Sciatic nerve (tissue), 2 donors: Measurements from ENCODE around the gene MYMK. TPM values are rescaled to one million over a fixed set of nuclear protein-coding genes. Genes with fewer than 3 reads are reported as not detected.
A peak's percentile ranks its signal among the peaks of the same experiment; 100 is the strongest.

ENCODE experiments used
- ATAC-seq: fragments of 200-7000 bp; cut with Tn5 transposase; one replicate; pipeline ENCODE4 v1.9.1; 2020; ENCODE audit warnings: mild to moderate bottlenecking, moderate library complexity
- DNase-seq: peaks from one replicate; pipeline ENCODE4 v3.0.0-alpha.2; 2020; ENCODE audit warnings: low spot score
- intact Hi-C: fragments of 100-400 bp; cut with DNase I; formaldehyde crosslinking; loops from one replicate; pipeline ENCODE4 v1.14.2; 2022
- total RNA-seq: library from RNA; stranded (reverse); fragmentation: NEBNext Ultra II Directional; extraction: Animal tissue kit (Norgen Biotek cat#: 25700); gene quantifications from one replicate; pipeline ENCODE4 v1.2.1, GENCODE V29; 2021
- donor health status: DM: no; HTN: no; CAD: no.
- donor health status: DM: no; HTN: no; CAD: no.

The MYMK gene
- total RNA-seq, 1 donor from 2014 or later = not detected

DNA sequence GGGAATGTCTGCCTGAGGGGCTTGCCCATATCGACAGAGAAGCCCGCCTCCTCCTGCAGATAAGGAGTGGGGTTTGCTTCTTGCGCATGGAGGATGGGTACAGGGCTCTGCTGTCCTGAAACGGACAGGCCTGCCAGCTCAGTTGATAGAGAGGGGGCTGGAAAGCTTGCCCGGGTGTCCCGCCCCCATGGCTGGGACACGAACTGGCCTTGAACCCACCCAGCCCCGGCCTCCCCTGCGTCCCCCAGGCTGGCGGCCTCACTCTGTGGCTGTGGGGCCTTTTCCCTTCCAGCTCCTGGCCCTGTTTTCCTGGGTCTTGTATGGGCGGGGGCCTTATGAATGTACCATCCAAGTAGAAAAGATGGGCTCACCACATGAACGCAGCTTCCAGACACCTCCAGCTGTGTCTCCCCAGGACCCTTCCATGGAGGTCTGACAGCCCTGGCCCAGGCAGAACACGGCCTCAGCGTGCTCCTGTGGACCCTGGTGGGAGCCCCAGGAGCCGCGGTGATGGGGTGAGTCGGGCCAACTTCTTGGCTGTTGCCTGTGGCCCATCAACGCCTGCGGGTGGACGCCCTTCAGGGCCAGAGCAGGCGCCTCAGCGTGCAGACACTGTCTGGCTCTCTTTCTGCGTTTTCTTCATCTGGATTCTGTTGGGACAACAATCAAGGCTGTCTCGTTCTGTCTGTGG is 30.0 kb downstream of the MYMK start:
- ATAC-seq = no peak
- intact Hi-C loops = no loop called here
- no peak for DNase-seq

DNA sequence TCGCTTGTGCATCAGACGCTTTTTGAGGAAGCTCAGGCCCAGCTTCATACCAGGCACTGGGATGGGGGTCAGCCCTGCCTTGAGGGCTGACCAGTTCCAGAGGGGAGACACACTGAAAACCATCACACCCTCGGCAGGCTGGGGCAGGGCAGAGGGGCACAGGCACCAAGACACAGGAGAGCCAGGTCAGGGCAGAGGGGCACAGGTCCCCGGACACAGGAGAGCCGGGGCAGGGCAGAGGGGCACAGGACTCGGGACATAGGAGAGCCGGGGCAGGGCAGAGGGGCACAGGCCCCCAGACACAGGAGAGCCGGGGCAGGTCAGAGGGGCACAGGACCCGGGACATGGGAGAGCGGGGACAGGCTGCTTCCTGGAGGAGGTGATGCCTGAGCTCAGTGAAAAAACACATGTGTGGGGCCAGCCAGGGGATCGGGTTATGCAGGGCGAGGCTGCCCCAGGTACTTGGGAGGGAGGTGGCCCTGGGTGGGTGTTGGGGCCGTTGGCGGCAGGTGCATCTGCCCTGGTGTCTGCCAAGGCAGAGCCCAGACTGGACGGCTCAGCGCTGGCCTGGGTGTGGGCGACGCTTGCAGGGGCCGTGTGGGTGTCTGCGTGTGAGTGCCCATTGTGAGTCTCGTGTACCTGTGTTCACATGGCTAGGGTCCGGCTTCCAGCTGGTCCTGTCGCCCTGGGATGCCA is 30.8 kb downstream of the MYMK start:
- intact Hi-C loops = no loop called here
- ATAC-seq (no peak), DNase-seq (no peak)

DNA sequence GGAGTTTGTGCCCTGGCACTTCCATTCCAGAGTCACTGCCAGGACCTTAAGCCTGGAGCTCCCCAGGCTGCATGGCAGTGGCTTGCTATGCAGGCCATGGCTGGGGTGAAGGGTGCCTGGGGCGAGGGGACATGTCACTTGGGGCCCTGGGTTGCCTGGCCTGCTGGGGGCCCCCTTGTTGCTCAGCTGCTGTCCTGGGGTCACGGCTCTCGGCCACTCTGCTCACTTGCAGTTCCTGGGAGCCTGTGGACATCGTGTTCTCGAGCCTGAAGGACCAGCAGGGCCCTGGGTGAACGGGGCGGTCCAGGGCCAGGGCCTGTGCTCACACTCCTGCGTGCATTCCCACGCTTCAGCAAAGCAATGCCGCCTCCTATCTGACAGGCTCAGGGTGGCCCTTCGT is 31.3 kb downstream of the MYMK start:
- intact Hi-C loops = no loop called here
- no peak for DNase-seq
- ATAC-seq = no peak

DNA sequence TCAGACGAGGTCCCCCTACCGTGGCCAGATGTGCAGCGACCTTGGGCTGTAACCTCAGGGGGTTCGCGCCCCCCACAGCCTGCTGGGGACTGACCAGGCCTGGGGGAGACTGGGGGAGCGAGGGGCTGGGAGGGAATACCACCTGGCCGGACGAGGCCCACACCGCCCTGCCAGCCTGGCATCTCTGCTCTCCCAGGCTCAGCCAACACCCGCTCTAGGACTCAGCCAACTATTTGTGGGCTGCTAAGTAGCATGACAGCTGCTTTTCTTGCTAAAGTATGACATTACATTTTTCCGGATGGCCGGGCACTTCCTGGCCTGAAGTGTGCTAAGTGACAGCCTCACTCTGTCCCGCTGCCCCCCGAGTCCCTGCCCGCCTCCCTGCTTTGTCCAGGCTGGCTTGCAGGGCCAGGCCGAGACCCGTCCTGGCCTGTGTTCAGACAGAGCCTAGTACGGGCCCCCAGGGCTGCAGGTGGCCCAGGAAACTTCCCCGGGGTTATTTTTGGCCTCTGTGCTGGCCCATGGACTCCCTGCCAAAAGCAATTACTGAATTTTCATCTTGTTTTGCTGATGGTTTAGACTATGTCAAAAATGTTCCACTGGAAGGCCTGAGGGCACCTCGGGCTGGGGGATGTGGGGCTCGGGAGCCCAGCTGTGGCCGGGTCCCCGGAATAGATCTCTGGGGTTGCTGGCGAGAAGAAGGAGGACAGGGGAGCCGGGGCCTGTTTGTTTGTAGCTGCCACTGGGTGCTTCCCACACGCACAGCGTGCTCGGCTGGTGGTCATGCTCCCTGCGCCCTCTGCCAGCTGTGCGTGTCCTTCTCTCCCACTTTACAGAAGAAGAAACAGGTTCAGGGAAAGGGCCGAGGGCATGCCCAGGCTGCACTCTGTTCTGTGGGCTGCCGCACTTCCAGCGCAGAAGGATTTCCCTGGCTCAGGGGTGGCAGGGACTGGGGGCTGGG is 32.4 kb downstream of the MYMK start:
- intact Hi-C loops = no loop called here
- DNase-seq (no peak), ATAC-seq (peak; percentile 22)

DNA sequence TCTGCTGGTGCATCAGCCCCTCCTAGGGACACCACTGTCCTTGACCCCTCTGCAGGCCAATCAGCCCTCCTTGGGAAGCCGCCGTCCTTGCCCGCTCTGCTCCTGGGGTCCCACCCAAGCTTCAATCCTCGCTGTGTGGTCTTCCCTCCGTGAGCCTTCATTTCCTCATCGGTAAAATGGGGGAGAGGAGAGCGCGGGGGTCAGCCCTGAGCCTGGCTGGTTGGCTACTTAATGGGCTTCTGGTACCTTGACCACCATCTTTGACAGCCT is 33.2 kb downstream of the MYMK start:
- ATAC-seq (no peak), DNase-seq (no peak)
- intact Hi-C loops = no loop called here

DNA sequence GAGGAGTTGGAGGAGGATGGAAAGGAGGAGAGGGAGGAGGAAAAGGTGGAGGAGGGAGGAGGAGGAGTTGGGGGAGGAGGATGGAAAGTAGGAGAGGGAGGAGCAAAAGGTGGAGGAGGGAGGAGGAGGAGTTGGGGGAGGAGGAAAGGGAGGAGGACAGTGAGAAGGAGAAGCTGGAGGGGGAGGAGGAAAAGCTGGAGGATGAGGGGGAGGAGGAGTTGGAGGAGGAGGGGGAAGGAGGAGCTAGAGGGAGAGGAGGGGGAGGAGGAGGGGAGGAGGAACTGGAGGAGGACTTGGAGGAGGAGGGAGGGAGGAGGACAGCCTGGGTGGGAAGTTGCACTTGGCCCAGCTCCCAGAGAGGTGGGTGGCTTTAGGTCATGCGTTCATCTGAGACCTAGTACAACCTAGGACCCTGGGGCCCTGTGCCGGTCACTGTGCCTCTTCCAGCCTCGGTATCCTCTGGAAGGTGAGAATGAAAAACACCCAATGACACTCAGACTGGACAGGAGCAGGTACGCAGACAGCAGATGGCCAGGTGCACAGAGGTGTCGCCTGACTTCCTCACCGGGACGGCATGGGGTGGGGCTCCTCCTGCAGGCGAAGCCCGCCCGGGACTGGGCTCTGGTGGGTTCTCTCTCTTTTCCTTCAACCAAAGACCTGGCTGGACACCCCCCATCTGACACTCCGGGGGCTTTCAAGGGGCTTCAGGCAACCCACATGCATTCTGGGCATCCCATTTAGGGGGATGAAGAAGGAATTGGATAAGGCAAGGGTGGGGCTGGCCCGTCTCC is 33.7 kb downstream of the MYMK start:
- no peak for DNase-seq
- no peak for ATAC-seq
- intact Hi-C loops = no loop called here

DNA sequence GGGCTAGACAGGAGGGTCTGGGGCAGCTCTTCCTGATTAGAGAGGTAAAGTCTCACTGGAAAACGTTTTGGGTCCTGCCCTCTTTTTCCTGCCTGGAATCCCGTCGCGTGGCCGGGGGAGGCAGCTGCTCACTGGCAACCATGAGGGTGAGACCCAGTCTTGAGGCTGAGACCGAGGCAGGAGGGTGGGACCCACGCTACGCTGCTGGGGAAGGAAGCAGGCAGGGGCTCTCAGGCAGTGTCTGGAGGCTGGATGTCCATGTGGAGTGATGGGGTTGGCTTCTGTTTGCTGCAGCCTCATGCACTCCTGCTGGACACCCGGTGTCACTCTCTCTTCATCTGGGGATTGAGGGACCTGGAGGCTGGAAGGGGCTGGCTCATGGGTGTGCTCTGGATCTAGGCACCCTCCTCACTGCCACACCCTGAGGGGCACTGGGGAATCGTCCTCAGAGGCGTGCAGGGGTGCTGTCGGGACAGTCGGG is 34.5 kb downstream of the MYMK start:
- no peak for ATAC-seq
- intact Hi-C loops = no loop called here
- DNase-seq = no peak

DNA sequence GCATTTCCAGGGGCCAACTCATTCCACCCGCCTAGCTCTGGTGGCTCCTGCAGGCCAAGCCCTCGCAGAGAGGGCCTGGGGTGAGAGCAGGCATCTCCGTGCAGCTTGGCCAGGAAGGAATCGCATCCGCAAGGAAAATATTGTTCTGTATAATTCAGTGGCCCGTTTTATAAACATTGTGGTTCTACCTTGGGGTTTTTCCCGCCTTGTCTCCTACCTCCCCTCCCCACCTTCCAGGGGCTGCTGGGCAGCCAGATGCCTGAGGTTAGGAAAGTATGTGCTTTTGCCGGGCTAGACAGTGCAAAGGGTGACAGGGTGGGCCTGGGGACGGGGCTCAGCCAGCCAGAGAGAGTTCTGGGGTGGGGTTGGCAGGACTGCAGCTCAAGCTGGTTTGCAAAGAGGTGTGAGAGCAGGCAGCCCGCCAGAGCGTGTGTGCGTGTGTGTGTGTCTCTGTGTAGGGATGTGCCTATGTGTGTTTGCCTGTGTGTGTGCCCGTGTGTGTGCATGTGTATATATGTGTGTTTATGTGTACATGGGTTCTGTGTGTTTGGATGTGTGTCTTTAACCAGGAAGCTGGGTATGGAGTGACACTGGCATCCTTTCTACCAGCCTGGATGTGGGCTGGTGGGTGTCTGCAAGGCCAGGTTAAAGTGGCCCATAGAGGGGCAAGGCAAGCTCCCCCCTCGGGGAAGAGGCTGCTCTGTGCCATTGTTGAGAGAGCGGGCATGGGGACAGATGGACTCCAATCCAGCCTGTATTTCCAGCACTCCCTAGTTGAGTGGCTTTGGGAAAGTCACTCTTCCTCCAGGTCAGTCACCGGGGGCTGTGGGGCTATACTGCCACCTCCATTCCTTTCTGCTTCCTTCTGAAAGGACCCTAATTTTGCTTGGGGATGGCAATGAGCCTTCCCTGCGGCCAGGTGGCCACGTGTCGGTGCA is 35.2 kb downstream of the MYMK start:
- ATAC-seq (no peak), DNase-seq (no peak)
- intact Hi-C loops = loop anchor here (10.0 kb wide), 1 partner anchor 305 kb away; no protein-coding TSS in a partner anchor

DNA sequence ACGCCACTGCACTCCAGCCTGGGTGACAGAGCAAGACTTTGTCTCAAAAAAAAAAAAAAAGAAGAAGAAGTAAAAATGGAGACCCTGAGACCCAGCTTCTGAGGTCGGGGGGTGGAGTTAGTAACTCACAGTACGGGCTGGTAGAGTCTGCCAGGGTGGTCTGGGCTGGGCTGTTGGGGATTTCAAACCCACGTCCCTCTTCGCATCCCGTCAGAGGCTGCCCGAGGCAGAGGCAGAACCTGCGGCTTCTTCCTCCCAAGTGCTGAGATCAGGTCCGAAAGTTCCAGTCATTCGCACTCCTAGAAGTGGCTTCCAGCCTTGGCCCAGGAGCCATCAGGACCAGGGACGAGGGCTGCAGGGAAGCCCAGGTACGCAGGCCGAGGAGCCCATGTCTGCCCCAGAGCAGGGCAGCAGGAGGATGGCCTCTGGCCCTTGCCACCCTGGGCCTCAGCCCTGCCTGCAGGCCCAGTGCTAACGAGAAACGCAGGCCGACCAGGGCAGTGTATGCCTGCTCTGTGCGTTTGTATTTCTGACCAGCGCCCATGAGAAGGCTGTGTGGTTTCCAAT is 36.0 kb downstream of the MYMK start:
- ATAC-seq (no peak), DNase-seq (no peak)
- intact Hi-C loops = loop anchor here (10.0 kb wide), 1 partner anchor 304 kb away; no protein-coding TSS in a partner anchor

DNA sequence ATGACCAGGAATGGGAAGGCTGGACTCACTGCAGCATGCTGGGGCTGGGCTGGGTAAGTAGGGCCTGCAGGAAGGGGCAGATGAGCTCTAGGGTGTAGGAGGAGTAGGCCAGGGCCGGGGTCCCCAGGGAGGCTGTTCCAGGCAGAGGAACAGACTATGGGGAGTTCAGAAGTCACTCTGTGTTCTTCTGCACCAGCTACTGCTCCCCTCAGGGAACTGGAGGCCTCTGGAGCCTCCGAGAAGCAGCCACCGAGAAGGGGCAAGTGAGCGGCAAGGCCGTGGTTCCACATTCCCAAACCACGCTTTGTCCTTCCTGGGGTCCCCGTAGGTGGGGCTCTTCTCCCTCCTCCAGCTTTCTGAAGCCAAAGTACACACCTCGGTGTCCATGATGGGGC is 37.4 kb downstream of the MYMK start:
- ATAC-seq (no peak), DNase-seq (no peak)
- intact Hi-C loops = loop anchor here (10.0 kb wide), 1 partner anchor 303 kb away; no protein-coding TSS in a partner anchor

DNA sequence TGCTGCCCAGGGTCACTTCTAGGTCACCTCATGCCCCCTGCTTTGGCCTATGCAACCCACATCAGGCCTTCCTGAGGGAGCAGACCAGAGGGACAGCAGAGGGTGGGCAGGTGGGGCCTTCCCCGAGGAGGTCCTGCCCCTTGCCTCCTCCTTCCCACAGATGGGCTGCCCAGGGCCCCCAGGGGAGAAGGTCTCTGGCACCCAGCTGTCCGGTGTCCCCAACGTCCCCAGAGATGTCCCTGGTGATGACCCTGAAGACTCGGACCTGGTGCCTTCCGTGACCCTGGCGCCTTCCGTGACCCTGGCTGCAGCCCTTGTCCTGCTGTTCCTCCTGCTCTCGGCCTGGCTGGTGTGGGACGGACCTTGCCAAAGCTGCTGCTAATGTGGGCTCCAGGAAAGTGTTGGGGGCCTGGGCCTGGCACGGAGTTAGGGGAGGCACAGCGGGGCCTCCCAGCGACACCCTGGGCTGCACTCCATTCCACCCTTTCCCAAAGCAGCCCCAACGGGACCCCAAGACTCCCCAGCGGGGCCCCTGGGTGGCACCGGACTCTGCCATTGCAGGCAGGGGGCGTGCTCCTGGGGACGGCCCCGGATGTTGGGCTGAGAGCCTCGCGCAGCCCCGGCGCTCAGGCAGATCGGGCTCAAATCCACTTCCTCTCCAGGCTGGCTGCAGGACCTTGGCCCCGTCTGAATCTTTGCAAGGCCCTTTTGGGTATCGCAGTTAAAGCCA is 39.1 kb downstream of the MYMK start:
- peak; percentile 3 for ATAC-seq
- DNase-seq = no peak
- intact Hi-C loops = loop anchor here (1.0 to 10.0 kb wide), 2 partner anchors 37 to 301 kb away; no protein-coding TSS in a partner anchor

DNA sequence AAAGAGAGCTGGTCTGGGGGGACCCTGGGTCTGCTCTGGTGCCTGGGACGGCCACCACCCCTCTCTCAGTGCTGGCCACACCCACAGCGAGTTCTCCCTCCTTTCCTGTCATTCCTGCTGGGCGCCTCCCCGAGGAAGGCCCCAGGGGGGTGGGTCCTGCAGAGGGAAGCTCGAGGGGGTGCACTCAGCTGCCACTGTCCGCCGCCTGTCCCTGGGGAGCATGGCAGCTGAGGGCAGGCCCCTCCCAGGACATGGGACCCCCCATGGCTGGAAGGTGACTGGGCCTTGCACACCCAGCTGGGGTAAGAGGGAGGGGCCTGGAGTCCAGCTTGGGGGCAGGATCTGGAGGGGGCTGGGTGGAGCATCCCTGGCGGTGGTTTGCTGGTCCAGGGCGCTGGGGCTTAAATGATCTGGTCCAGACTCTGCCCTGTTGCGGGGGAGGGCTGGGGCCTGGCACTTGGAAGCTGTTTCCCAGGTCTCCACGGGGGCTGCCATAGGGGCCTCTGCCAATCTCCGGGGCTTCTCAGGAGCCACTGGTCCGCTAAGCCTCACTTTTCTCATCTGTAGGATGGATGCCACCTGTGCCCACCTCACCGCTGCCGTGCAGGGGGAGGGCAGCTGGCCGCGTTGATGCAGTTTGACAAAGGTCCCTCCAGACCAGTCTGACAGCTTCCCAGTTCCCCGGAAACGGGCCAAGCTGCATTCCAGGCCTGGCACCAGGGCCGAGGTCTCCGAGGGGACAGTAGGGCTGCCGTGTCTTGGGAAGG is 39.9 kb downstream of the MYMK start:
- ATAC-seq = no peak
- no peak for DNase-seq
- intact Hi-C loops = loop anchor here (10.0 kb wide), 1 partner anchor 300 kb away; no protein-coding TSS in a partner anchor

DNA sequence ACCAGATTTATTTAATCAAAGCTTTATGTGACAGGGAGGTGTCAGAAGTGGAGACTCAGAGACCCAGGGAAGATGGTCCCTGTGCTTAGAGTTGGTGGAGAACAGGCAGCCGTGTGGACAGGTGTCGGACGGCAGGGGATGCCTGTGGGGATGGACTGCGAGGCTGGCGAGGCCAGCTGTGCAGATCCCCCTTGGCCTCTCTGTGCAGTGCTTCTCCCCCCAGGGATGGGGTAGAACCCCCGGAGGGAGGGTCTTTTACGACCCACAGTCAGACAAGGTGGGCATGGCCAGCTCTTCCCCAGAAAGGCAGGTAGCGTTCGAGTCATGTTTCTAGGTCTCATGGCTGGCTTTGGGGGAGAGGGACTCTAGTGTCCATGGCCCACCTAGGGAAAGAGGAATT is 41.1 kb downstream of the MYMK start:
- ATAC-seq (no peak), DNase-seq (no peak)
- intact Hi-C loops = loop anchor here (10.0 kb wide), 1 partner anchor 299 kb away; no protein-coding TSS in a partner anchor

DNA sequence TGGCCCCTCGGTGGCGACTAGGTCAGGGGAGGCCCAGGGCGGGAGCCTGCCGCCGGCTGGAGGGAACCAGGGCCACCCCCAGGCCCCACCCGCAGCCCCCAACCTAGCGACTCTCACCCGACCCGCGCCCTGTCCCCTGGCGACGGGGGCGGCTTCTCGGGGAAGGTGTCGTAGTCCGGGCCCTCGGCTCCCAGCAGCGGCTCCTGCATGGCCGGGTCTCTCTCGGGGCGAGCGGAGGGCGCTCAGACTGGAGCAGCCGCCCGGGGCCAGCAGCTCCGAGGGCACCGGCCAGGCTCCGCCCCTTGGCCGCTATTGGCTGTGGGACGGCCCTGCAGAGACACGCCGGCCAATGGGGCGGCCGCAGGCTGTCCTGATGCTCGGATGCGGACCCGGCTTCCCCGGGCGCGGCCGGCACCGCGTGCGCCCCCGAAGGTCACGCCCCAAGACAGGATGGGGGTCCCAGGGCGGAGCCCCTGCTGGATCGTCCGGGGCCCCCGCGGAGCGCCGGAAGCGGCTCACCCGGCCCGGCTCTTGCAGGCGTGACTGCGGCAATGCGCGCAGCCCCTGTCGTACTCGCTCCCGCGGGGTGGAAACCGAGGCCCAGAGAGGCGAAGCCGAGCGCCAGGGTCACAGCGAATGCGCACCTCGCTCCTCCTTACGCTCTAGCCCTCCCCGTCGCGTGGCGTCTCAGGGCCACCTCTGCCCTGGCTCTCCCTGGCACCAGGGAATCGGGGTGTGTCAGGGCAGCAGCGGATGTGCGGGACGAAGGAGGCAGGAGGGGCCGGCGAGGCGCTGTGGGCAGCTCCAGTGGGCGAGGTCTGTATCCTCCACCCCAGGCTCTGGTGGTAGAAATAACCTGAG is 45.7 kb downstream of the MYMK start, which contains the start of gene SLC2A6:
SLC2A6 (minus strand) TSS at position 249 of the 861 bp plus-strand sequence; CDS start at position 209, 40 bp downstream.
- ATAC-seq (peak; percentile 96), DNase-seq (peak; percentile 89)
- intact Hi-C loops = no loop called here
